AG04450 (cell line): ENCODE measurements around the gene ALPK3. TPM values are rescaled to one million over a fixed set of nuclear protein-coding genes. Genes with fewer than 3 reads are reported as not detected.

Source experiments
- CTCF ChIA-PET: fragments of 300-600, 350-600 bp; formaldehyde crosslinking; extraction: SDS; loops from one replicate; lab custom pipeline; 2022; ENCODE audit warnings: antibody characterized with exemption, inconsistent platforms; lab: Charles Lee
- POLR2A ChIA-PET: fragments of 350-600 bp; formaldehyde crosslinking; extraction: SDS; loops from one replicate; lab custom pipeline; 2021; ENCODE audit warnings: antibody characterized with exemption, inconsistent platforms; lab: Yijun Ruan, JAX
- DNase-seq: peaks from one replicate; pipeline ENCODE4 v3.0.0-alpha.2; 2011; ENCODE audit warnings: low read depth, low spot score
- H3K27ac ChIP-seq: one replicate; pipeline ENCODE4 v1.5.1; 2012; ENCODE audit warnings: low read depth, low read length, control low read depth
- H3K27me3 ChIP-seq: one replicate; pipeline ENCODE4 v1.6.0; 2012; ENCODE audit warnings: low read length; ENCODE audit not compliant: control insufficient read depth, insufficient read depth
- H3K4me3 ChIP-seq: 2 replicates; pipeline ENCODE4 v1.5.1; 2011; ENCODE audit warnings: mild to moderate bottlenecking, low read depth, low read length, control low read depth
- H3K9me3 ChIP-seq: 2 replicates; pipeline ENCODE4 v1.5.1; 2012; ENCODE audit warnings: low read length; ENCODE audit not compliant: control insufficient read depth, insufficient read depth
- CTCF ChIP-seq: IDR thresholded peaks from 2 replicates; pipeline ENCODE4 v1.5.1; 2011; ENCODE audit warnings: low read depth, low read length, control low read depth, inconsistent platforms
- polyA plus RNA-seq: library from polyadenylated mRNA; depleted of rRNA; stranded (reverse); fragments of >200 nt; gene quantifications from 2 replicates; pipeline ENCODE4 v1.2.3, GENCODE V29; 2011

ALPK3 gene
- polyA plus RNA-seq, 1 experiment, result 0.04 TPM

GRCh38 chr15:84862214-84862975 is 45.2 kb downstream of the ALPK3 start:
- TF ChIP-seq CTCF, result no peak
- ChIA-PET CTCF (no interaction called here), POLR2A (no interaction called here)
- Histone ChIP-seq H3K4me3 (no peak overlapping the region), H3K9me3 (no peaks in the 10 kb centered on the region), H3K27me3 (peaks cover 24% of the 10 kb centered on the region), H3K27ac (no peak overlapping the region)
- no peak for DNase-seq

- Histone ChIP-seq H3K27ac (no peak overlapping the region), H3K9me3 (no peaks in the 10 kb centered on the region), H3K27me3 (peaks cover 21% of the 10 kb centered on the region), H3K4me3 (no peak overlapping the region)
- DNase-seq, result no peak
- ChIA-PET CTCF (no interaction called here), POLR2A (no interaction called here)
- TF ChIP-seq CTCF, result 0 out of 2 replicates have a peak, but pooled peaks have one; percentile 3
Observed at GRCh38 chr15:84863565-84864443, 46.6 kb downstream of the ALPK3 start.

GRCh38 chr15:84864444-84864795 is 47.3 kb downstream of the ALPK3 start:
- Histone ChIP-seq H3K27me3 (peaks cover 21% of the 10 kb centered on the region), H3K4me3 (no peak overlapping the region), H3K9me3 (no peaks in the 10 kb centered on the region), H3K27ac (no peak overlapping the region)
- CTCF ChIA-PET, result interaction anchor here (0.8 kb wide), 1 partner anchor 14 kb away, joined by 3 read pairs; no protein-coding TSS in a partner anchor
- POLR2A ChIA-PET, result no interaction called here
- DNase-seq, result no peak
- TF ChIP-seq CTCF, result no peak

- Histone ChIP-seq H3K9me3 (no peaks in the 10 kb centered on the region), H3K27ac (no peak overlapping the region), H3K4me3 (no peak overlapping the region), H3K27me3 (peaks cover 21% of the 10 kb centered on the region)
- TF ChIP-seq CTCF, result no peak
- ChIA-PET POLR2A (no interaction called here), CTCF (interaction anchor here (0.8 kb wide), 1 partner anchor 13 kb away, joined by 3 read pairs; no protein-coding TSS in a partner anchor)
- no peak for DNase-seq
Observed at GRCh38 chr15:84865074-84865569, 48.0 kb downstream of the ALPK3 start.
